ENCODE results near the gene HPD.

Gene HPD

GRCh38 chr12:121827351-121828099, 31.1 kb downstream of the HPD start:
- no peak for DNase-seq

- no peak for DNase-seq
These were observed 32.1 kb downstream of the HPD start for GRCh38 chr12:121826318-121827150.

GRCh38 chr12:121825041-121825523, 33.6 kb downstream of the HPD start:
- DNase-seq: no peak

GRCh38 chr12:121823727-121824115, 34.9 kb downstream of the HPD start:
- DNase-seq: no peak

- no peak for DNase-seq
These were observed 35.4 kb downstream of the HPD start for GRCh38 chr12:121823101-121823726.

- DNase-seq: no peak
These were observed 36.1 kb downstream of the HPD start for GRCh38 chr12:121822393-121823100.

- DNase-seq: no peak
These were observed 38.6 kb downstream of the HPD start for GRCh38 chr12:121820056-121820455.

- no peak for DNase-seq
These were observed 39.3 kb downstream of the HPD start for GRCh38 chr12:121819212-121819949.

GRCh38 chr12:121817648-121818043, 41.0 kb downstream of the HPD start:
- no peak for DNase-seq

- no peak for DNase-seq
These were observed 41.6 kb downstream of the HPD start for GRCh38 chr12:121816925-121817647.

GRCh38 chr12:121815263-121815662, 43.4 kb downstream of the HPD start:
- no peak for DNase-seq

GRCh38 chr12:121814429-121815119, 44.1 kb downstream of the HPD start:
- DNase-seq: no peak

- DNase-seq: no peak
These were observed 44.7 kb downstream of the HPD start for GRCh38 chr12:121813951-121814350.

- DNase-seq: no peak
These were observed 45.5 kb downstream of the HPD start for GRCh38 chr12:121812921-121813896.

GRCh38 chr12:121812320-121812871, 46.3 kb downstream of the HPD start:
- DNase-seq: no peak

- DNase-seq: peak; percentile 92
These were observed 47.0 kb downstream of the HPD start for GRCh38 chr12:121811434-121812319.

GRCh38 chr12:121810833-121811433, 47.7 kb downstream of the HPD start:
- no peak for DNase-seq
